Stimulated activated naive CD4-positive, alpha-beta T cell (primary cell): ENCODE results near the gene CCDC9B.

Experiments
- DNase-seq, 6 experiments: peaks; one replicate each; lab custom pipeline; 2025; lab: John Stamatoyannopoulos, UW

Gene CCDC9B

GRCh38 chr15:40340740-40341400 lies at the start of gene CCDC9B:
CCDC9B (minus strand) TSS chr15:40340939; CDS start chr15:40340819, 120 bp downstream.
- DNase-seq, result no peak

DNA sequence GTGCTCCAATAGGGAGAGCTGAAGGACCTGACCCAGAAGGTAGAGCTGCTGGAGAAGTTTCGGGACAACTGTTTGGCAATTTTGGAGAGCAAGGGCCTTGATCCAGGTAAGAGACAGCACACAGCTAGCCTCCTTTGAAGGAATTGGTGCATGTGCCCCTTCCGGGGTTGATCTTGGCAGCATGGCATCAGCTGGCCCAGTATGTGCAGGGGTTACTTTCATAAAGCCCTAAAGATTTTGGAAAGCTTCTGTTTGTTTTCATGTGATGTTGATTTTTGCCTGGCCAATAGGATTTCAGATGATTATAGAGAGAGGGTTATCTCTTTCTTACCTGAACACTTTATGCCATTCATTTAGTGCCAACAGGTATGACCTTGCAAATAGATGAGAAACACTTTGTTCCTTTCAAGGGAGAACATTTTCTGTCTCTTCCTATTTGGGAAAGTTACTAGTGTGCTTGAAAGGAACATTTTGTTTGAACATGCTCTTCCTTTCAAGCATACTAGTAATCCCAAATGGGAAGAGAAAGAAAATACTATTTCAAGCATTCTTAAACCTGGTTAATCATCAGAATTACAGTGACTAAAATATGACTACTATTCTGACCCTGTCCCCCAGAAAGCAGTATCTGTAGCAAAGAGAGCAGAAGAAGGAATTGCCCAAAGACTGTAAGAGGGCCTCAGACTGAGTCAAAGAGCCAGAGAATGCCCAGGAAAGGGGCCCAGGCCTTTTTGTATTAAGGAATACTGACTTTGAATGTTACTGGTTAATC lies 49.3 kb upstream of the CCDC9B start:
- no peak for DNase-seq

- no peak for DNase-seq
Observed at GRCh38 chr15:40388941-40389823, 48.4 kb upstream of the CCDC9B start.

GRCh38 chr15:40386480-40386879 lies 45.7 kb upstream of the CCDC9B start:
- DNase-seq, result no peak

DNA sequence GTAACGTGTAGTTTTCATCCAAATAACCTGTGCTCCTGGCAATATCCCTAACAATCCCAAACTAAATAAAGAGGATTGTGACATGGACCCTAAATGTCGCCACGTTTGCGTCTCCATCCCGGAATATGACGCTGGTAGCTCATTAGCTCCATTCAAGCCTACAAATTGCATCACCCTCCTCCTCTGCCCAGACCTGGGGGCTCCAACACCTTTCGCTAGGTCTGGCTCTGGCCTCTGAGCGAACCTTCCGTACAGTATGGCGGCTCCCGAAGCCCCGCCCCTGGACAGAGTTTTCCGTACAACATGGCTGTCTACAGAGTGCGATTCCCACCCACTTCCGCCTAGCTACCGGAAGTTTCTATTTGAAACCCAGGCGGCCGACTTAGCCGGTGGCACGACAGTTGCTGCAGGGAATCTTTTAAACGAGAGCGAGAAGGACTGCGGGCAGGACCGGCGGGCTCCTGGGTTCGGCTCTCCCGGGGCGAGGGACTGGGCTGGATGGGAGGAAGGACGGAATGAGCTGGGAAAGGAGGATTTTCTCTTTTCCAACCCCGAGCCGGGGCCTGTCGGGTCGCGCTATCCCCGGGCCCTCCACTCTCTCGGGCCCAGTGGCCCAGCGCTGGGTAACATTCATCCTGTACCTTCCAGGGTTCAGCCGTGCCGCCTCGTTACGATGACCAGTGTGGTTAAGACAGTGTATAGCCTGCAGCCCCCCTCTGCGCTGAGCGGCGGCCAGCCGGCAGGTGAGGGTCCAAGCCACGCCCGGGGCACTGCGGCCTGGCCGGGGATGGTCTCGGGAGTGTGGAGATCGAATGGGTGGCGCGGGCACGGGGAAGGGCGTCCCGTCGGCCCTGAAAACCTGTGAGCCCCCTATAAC lies 42.1 kb upstream of the CCDC9B start, which contains the start of gene KNSTRN:
Gene KNSTRN, plus strand, starts transcription at position 142 of the 877 bp plus-strand sequence. Its CDS starts 115 bp downstream, at position 257.
- DNase-seq, result peak; percentile 80 to 91 (median 88)

- no peak for DNase-seq
Observed at GRCh38 chr15:40381818-40382529, 41.2 kb upstream of the CCDC9B start.

DNA sequence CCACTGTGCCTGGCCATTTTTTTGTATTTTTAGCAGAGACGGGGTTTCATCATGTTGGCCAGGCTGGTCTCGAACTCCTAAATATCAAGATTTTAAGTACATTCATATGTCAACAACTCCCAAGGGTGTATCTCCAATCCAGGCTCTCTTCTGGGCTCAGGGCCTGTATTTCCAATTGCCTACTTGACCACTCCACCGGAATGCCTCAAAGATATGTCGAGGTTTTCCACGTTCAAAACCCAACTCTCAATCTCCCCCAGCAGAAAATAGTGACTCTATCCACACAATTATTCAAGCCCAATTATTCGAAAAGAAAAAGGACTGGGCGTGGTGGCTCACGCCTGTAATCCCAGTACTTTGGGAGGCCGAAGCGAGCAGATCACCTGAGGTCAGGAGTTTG lies 39.9 kb upstream of the CCDC9B start:
- no peak for DNase-seq

DNA sequence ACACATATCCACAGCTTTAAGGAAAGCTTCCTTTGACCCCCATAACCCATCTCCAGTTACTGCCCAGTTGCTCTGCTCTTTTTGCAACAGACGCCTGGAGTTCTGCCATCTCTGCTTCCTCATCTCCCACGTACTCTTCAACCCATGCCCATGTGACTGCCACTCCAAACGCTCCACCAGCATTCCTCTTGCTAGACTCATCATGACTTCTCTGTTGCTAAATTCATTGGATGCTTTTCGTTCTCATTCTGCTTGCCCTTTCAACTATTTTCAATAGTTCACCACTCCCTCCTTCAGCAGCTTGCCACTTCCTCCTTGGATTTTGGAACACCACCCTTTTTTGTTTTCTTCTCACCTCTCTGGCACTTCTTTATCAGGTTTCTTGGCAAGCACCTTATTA lies 39.1 kb upstream of the CCDC9B start:
- DNase-seq, result no peak

- DNase-seq, result no peak
Observed at GRCh38 chr15:40379374-40379773, 38.6 kb upstream of the CCDC9B start.

- no peak for DNase-seq
Observed at GRCh38 chr15:40377606-40378005, 36.9 kb upstream of the CCDC9B start.

GRCh38 chr15:40372981-40373380 lies 32.2 kb upstream of the CCDC9B start:
- no peak for DNase-seq

GRCh38 chr15:40369971-40370370 lies 29.2 kb upstream of the CCDC9B start:
- no peak for DNase-seq

- no peak for DNase-seq
Observed at GRCh38 chr15:40369474-40369869, 28.7 kb upstream of the CCDC9B start.

GRCh38 chr15:40368719-40369473 lies 28.2 kb upstream of the CCDC9B start:
- DNase-seq, result no peak

DNA sequence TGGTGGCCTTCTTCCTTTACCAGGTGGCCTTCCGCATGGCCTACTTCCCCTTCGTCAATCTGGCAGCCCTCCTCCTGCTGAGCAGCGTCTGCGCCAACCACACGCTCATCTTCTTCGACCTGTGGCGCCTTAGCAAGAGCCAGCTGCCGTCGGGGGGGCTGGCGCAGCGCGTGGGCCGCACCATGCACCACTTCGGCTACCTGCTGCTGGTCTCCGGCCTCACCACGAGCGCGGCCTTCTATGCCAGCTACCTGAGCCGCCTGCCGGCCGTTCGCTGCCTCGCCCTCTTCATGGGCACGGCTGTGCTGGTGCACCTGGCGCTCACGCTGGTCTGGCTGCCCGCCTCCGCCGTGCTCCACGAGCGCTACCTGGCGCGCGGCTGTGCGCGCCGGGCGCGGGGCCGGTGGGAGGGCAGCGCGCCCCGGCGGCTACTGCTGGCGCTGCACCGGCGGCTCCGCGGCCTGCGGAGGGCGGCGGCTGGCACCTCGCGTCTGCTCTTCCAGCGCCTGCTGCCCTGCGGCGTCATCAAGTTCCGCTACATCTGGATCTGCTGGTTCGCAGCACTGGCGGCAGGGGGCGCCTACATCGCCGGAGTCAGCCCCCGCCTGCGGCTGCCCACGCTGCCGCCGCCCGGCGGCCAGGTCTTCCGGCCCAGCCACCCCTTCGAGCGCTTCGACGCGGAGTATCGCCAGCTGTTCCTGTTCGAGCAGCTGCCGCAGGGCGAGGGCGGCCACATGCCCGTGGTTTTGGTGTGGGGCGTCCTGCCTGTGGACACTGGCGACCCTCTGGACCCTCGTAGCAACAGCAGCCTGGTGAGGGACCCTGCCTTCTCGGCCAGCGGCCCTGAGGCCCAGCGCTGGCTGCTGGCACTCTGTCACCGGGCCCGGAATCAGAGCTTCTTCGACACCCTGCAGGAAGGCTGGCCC lies 27.2 kb upstream of the CCDC9B start:
- DNase-seq, result peak; percentile 67 to 87 (median 80)

DNA sequence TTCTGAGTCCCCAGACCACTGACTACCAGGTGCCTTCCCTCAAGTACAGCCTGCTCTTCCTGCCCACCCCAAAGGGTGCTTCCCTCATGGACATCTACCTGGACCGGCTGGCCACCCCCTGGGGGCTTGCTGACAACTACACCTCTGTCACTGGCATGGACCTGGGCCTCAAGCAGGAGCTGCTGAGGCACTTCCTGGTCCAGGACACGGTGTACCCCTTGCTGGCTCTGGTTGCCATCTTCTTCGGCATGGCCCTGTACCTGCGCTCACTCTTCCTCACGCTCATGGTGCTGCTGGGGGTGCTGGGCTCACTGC lies 26.6 kb upstream of the CCDC9B start:
- DNase-seq, result no peak

DNA sequence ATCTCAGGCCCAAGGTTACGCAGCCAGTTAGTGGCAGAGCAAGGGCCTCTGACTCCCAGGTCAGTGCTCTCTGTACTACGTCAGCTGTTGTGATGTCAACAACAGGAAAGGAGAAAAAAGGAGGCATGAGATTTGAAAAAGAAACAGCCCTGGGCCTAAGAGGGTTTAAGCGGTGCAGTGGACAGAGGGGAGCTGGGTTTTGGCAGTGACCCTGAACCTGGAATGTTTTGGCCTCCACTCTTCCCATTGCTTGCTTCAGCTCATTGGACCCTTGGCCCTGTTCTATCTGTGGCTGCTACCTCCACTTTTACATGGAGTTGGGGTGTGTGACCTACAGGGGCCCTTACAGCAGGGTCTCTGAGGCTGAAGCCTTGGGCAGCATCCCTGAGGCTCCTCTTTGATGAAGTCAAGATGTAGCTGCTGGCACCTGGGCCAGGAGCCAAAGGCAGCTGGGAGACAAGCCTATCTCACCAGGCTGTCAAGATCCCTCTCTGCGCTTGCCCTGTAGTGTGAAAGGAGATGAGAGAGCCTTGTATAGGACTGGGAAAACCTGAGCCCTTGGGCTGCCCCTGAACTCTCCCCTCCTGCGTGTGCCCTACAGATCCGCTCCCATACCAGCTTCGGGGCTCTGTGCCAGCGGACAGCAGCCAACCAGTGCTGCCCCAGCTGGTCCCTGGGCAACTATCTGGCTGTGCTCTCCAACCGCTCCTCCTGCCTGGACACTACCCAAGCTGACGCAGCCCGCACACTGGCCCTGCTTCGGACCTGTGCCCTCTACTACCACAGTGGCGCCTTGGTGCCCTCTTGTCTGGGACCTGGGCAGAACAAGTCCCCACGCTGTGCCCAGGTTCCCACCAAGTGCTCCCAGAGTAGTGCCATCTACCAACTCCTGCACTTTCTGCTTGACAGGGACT lies 26.0 kb upstream of the CCDC9B start:
- DNase-seq, result no peak
